ENCODE results near the gene TPST2.

Gene TPST2

DNA sequence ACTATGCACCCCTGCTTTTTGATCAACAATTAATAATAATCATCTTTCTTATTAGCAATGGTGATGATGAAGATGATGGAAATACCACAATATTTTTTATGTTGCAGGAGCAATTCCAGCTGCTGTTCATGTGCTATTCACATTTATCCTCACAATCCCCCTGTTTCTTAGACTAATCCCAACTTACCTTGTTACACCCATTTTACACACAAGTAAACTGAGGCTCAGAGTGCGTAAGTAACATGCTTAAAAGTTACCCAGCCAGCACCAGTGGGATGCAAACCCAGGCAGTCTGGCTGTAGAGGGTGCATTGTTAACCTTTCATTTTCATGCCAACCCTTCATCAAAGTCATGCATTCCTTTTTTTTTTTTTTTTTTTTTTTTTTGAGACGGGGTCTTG is 30.3 kb upstream of the TPST2 start:
- Histone ChIP-seq H3K36me3 (no peaks in the 10 kb centered on the region), H3K4me1 (no peaks in the 10 kb centered on the region), H3K4me3 (no peak overlapping the region), H3K9me3 (no peaks in the 10 kb centered on the region), H3K27ac (no peak overlapping the region), H3K27me3 (peaks cover 0 to 41% of the 10 kb centered on the region in 2 donors)
- intact Hi-C loops (cut with DNase I; ENCODE audit: low total_unique reads): no loop called here
- TF ChIP-seq, protein P1, sequence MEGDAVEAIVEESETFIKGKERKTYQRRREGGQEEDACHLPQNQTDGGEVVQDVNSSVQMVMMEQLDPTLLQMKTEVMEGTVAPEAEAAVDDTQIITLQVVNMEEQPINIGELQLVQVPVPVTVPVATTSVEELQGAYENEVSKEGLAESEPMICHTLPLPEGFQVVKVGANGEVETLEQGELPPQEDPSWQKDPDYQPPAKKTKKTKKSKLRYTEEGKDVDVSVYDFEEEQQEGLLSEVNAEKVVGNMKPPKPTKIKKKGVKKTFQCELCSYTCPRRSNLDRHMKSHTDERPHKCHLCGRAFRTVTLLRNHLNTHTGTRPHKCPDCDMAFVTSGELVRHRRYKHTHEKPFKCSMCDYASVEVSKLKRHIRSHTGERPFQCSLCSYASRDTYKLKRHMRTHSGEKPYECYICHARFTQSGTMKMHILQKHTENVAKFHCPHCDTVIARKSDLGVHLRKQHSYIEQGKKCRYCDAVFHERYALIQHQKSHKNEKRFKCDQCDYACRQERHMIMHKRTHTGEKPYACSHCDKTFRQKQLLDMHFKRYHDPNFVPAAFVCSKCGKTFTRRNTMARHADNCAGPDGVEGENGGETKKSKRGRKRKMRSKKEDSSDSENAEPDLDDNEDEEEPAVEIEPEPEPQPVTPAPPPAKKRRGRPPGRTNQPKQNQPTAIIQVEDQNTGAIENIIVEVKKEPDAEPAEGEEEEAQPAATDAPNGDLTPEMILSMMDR (IDR thresholded peaks at IDR 0.05): no peak
- DNase-seq: no peak

GRCh38 chr22:26619510-26619909 is 29.6 kb upstream of the TPST2 start:
- no peak overlapping the region for H3K4me3 ChIP-seq
- no peak for DNase-seq
- intact Hi-C loops (cut with DNase I; ENCODE audit: low total_unique reads): no loop called here
- no peaks in the 10 kb centered on the region for H3K9me3 ChIP-seq
- no peaks in the 10 kb centered on the region for H3K36me3 ChIP-seq
- no peak overlapping the region for H3K27ac ChIP-seq
- peaks cover 0 to 48% of the 10 kb centered on the region in 2 donors for H3K27me3 ChIP-seq
- H3K4me1 ChIP-seq: no peaks in the 10 kb centered on the region
- TF ChIP-seq, protein P1 (IDR thresholded peaks at IDR 0.05): no peak

- Histone ChIP-seq H3K4me3 (no peak overlapping the region), H3K9me3 (no peaks in the 10 kb centered on the region), H3K27me3 (peaks cover 0 to 53% of the 10 kb centered on the region in 2 donors), H3K36me3 (no peaks in the 10 kb centered on the region), H3K27ac (no peak overlapping the region), H3K4me1 (no peaks in the 10 kb centered on the region)
- intact Hi-C loops (cut with DNase I; ENCODE audit: low total_unique reads): no loop called here
- DNase-seq: no peak
- TF ChIP-seq, protein P1 (IDR thresholded peaks at IDR 0.05): no peak
Measured at GRCh38 chr22:26618455-26618854, 28.5 kb upstream of the TPST2 start.

DNA sequence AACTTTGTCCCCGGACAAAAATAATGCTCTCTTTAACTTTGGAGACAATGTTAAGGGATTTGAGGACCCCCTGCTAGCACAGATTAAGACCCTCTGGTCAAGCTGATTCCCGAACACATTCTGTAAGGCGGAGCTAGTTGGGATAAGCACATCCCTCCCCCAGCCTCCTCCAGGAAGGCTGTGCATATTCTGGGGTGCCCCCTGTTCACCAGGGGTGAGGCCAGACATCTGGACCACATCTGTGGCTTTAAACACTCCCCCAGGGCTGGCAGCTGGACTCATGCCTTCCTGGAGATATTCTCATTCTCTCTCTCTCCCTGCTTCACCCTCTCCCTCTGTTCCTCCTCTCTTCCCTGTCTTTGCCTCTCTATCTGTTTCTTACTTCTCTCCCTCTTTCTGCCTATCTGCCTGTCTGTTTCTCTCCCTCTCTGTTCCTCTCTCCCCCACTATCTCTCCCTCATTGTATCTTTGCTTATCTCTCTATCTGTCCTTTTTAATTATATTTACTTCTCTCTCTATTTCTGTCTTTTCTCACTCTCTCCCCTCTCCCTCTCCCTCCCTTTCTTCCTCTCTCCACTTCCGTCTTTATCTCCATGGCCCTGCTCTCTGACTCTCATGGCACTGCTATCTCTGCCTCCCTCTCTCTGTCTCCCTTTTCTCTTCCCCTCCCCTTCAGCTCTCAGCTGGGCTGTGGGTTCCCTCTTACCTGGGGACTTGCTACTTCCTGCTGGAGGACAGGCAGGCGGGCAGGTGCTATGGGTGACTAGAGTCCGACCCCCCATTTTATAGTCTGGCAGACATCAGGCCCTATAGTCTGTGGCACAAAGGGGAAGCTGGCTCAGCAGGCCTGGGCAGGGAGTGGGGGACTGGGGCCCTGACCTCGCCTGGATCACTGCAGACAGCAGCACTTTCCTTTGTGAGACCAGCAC is 27.6 kb upstream of the TPST2 start, which contains the start of gene CRYBB1:
Gene CRYBB1 (minus strand): TSS at position 757 of the 929 bp plus-strand sequence. CDS start 1,708 bp downstream, outside the sequence.
- H3K27ac ChIP-seq: no peak within 1 kb of the TSS

DNA sequence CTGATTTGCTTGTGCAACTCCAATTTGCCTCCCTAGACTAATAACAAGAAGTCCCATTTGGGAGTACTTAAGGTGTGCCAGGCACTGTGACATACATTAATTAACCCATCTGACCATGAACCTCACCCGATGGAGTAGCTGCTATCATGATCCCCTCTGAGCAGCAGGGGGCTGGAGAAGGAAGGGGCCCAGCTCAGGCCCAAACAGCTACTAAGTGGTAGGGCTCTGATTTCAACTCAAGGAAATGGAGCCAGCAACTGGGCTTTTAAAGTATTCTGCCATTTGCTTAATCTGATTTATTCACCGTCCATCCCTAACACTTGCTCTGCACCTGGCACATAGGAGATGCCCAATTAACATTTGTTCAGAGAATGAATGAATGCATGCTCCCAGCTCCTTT is 26.7 kb upstream of the TPST2 start:
- Histone ChIP-seq H3K9me3 (no peaks in the 10 kb centered on the region), H3K27ac (no peak overlapping the region), H3K27me3 (peaks cover 0 to 50% of the 10 kb centered on the region in 2 donors), H3K36me3 (no peaks in the 10 kb centered on the region), H3K4me1 (no peaks in the 10 kb centered on the region), H3K4me3 (no peak overlapping the region)
- no peak for DNase-seq
- intact Hi-C loops (cut with DNase I; ENCODE audit: low total_unique reads): no loop called here
- TF ChIP-seq, protein P1 (IDR thresholded peaks at IDR 0.05): no peak

More for the DNA sequence above, 27.6 kb upstream of the TPST2 start, which contains the start of gene CRYBB1:
- TF ChIP-seq, protein P1 (IDR thresholded peaks at IDR 0.05): no peak
- no peaks in the 10 kb centered on the region for H3K36me3 ChIP-seq
- peak; percentile 28 to 68 for DNase-seq
- H3K4me1 ChIP-seq: no peaks in the 10 kb centered on the region
- no peaks in the 10 kb centered on the region for H3K9me3 ChIP-seq
- H3K4me3 ChIP-seq: no peak within 1 kb of the TSS
- peaks cover 0 to 54% of the 10 kb centered on the region in 2 donors for H3K27me3 ChIP-seq
- intact Hi-C loops (cut with DNase I; ENCODE audit: low total_unique reads): no loop called here

All from tibial artery (tissue), 4 donors.